ENCODE results near the gene OGFOD2.

Gene OGFOD2

DNA sequence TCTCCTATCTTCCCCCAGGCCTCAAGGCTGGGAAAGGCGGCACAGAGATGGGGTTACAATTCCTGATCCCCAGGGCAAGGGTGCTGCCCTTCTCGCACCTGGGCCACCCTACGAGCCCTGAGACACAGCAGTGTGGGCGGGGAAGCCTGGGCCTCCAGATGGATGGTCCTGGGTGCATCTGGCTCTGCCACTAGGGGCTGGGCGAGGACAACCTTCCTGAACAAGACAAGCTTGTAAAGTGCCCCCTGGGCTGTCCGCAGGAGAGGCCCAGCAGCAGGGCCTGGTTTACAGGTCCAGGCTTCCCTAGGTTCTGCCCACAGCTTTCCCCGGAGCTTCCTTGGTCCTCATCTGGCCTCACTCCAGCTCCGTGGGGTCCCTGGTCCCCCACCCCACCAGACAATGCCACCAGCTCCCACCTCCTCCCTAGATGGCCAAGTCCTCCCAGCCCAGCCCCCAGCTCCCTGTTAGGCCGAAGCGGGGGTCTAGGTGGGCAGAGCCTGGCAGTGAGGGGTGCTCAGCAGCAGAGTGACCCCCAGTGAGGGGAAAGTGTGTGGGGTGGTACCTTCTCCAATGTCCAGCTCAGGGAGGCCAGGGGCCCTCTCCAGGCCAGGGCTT, 14.3 kb downstream of the OGFOD2 start:
- no peak for DNase-seq

DNA sequence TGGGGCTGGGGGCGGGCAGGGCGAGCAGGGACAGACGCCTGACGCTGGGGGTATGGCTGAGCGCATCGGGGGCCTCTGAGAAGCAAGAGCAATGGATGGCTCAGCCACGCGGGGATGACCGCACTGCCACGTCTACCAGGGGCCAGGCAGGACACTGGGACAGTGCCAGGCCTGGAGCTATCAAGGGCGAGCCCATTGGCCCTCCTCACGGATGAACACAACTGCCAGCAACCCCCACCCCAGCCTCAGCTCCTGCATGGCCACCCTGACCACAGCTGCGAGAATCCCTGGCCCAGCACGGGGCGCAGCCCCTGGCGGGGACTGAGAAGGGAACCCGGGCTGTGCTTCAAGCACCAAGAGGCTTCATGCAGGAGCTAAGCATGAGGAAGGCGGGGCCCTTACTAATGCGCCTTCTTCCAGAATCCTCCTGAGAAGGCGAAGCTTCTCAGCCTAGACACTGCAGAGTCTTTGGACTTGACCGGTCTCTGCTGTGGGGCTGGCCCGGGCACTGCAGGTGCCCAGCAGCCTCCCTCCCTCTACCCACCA, 14.9 kb downstream of the OGFOD2 start:
- DNase-seq: no peak

DNA sequence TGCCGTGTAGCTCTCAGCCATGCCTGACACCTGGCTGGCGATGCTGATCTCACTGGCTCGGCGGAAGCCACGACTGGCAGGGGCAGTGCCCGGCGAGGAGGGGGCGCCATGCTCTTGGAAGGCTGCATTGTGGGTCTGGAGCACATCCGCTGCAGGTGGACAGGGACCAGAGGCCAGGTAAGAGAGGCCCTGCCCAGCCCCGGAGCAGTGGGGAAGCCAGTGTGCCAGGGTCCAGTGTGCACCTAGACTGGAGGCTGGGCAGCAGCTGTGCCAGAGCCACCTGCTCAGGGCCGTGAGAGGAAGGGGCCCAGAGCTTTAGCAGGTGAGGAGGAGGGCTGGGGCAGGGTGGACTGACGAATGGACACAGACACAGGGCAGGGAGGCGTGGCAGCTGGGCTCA, 15.5 kb downstream of the OGFOD2 start:
- no peak for DNase-seq

DNA sequence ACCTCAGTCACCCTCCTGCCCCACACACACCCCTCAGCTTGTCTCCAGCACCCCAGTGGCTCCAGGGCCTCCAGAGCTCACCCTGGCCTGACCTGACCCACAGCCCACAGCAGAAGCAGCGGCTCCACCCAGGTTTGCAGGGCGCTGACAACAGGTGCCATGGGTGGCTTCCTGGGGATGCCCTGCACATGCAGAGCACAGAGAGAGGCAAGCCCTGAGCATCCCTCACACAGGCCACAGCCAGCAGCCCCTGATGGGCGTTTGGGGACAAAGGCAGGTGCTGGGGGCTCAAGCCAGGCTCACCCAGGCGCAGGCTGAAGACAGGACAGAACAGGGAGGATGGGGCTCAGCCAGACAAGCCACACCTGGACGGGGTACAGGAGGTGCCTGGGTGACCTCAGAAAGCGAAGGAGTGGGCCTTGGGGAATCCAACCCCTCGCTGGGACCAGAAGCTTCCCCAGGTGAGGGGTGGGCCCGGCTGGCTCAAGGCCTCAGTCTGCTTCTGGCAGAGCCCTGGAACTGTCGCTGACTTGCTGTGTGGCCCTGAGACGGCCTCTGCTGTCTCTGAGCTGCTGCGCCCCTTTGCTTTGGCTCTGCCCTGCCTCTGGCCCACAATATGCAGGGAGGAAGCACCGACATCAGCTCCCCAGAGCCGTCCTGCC, 16.0 kb downstream of the OGFOD2 start:
- DNase-seq: no peak

DNA sequence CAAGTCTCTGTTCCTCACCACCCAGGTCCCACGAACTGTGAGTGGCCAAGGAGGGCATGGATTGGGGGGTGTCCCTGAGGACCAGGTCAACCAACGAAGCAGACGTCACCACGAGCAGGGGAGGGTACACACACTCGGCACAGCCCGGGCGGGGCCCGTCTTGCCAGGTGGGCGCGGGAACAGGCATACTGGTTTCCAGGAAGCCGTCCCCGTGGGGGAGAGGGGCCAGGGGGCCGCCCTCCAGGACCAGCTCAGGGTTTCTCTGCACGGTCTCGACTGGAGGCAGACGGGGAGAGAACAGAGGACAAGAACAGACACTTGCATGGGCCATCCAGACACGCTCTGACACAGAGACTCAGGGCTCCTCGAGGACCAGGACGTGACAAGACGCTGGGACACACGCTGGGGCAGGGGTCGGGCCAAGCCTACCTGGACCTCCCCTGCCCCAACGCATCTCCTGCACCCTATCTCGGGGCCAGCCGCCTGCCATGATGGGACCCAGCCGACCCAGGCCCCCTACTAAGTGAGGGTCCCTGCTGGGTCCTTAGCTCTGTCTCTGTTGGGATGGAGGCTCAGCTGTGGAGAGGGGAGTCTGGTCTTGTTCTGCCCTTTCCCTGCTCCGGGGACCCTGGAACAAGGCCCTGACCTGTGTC, 16.7 kb downstream of the OGFOD2 start:
- DNase-seq: no peak

DNA sequence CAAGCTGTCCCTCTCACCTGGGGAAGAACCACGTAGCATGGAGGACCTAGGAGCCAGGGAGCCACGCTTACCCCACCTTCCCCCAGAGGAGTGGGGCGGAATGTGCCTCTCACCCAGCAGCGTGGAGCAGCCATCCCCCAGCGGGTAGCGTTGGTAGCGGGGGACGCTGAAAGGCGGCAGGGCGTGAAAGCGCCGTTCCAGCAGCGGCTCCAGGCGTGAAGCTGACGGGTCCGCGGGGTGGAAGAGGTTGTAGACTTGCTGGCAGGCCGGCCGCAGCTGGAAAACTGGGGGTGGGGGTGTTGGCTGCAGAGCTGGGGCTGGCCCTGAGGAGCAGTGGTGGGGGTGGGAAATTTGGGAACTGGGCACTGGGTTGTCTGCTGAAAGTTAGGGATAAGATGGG, 17.3 kb downstream of the OGFOD2 start:
- no peak for DNase-seq

DNA sequence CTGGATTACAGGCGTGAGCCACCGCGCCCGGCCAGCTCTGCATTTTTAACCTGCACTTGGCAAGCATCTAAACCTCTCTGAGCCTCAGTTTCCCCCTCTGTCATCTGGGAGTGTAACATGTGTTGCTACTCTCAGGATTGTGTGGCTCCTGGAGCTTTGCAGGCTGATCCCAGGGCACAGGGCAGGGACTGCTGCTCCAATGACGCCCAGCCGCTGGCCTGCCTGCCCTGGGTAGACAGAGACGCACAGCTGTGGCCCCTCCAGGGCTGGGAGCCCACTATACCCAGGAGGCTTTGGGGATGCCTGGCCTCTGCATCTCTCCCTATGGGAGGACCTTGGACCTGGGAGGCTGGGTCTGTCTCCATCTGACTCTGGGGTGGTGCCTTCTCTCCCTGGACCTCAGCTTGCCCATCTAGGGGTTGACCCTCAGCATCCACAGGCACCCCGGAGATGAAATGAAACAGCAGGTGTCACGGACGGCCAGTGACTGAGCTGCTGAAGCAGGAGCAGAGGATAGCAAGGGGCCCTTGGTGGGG, 19.2 kb downstream of the OGFOD2 start:
- no peak for DNase-seq

DNA sequence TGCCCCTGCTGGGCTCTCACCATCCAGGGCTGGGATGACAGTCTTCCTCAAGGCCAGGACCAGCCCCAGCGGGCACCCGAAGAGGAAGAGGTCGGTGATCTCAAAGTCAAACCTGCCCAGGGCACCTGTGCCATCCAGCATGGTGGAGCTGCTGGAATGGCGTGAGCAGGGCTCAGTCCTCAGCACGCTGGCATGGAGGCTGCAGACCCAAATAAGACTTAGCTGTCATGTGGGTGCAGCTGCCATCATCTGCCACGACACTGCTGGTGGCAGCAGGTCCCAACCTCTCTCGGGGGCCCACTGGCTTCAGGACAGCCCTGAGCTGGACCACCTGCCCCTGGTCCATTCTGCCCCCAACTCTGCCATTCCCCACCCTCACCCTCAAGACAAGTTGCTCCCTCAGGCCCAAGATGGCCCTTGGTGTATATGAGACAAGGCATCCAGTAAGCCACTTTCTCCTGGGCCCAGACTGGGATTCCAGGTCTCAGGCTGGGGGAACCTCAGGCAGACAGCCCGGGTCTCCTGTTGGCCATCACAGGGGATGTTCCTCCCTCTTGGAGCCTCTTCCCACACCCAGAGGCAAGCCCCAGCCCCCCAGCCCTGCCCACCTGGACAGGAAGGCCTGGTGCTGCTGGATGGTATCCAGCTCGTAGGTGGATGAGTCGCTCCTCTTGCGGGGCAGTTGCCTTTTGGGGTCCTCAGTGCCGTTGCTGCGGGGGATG, 19.9 kb downstream of the OGFOD2 start:
- no peak for DNase-seq

DNA sequence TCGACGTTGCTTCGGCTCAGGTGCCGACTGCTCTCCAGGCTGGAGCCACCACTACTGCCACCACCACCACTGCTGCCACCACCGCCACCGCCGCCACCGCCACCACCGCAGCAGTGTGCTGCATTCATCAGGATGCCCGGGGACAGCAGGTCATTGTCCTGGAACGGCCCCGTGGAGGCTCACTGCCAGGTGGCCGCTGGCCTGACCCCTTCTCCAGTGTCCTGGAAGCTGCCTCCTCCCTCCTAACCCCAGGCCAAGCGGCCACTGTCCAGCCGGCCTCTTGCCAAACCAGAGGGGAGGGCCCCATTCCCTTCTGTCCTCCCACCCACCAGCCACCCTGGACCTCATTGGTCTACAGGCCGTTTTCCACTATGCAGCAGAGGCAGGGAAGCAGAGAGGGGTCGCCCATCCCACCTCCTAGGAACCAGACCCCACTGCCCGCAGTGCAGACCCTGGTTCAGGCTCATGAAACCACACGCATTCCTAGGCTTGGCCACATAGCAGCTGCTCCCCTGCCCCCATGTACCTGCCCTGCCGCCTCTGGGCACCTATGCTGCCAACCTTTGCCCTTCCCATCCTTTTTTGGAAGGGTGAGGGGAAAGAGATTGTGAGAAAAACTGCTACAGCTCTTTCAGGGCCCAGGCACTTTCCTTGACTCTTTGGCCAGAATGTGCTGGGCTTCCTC, 20.6 kb downstream of the OGFOD2 start:
- DNase-seq: no peak

DNA sequence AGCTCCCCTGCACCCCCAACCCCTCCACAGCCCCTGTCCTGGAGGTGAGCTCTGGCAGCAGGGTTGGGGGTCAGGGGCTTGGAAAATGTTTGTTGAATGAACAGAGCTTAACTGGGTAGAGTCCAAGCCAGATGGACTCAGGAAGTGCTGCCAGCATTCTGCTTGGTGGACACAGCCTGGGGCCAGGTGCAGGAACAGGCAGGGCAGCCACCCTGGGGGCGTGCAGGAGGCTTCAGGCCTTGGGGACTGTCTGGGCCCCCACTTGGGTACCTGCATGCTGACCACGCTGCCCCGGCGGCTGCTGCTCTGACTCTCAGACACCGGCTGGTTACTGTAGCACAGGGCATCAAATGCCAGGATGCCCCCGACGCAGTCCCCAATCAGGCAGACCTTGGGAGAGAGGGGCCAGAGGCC, 21.2 kb downstream of the OGFOD2 start:
- DNase-seq: no peak

DNA sequence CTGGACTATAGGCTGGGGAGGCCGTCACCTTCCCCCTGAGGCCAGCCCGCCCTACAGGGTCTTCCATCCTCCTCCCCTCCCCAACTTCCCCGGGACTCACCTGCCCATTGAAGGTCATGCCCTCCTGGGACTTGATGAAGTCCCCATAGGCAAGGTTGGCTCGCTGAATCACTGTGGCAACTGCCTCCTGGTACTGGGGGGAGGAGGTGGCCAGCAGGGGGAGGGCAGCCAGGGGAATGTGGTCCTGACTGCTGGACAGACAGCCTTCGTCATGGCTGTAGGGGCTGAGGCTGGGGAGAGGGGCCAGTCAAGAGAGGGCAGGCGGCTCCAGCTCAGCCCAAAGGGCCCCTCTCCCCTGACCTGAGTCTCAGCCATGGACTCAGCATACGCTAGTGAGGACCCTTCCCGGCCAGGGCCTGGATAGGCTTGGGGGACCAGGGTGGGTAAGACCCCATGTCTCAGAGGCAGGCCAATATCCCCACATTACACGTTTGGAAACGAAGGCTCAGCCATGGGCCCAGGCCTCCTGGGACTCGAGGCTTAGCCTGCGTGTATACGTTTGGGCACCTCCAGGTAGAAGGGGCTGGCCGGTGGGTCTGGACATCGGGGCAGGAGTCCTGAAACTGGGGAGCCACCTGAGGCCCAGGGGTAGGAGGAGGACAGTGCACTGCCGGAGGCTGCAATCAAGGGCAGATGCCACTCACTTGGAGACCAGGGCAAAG, 21.7 kb downstream of the OGFOD2 start:
- no peak for DNase-seq

DNA sequence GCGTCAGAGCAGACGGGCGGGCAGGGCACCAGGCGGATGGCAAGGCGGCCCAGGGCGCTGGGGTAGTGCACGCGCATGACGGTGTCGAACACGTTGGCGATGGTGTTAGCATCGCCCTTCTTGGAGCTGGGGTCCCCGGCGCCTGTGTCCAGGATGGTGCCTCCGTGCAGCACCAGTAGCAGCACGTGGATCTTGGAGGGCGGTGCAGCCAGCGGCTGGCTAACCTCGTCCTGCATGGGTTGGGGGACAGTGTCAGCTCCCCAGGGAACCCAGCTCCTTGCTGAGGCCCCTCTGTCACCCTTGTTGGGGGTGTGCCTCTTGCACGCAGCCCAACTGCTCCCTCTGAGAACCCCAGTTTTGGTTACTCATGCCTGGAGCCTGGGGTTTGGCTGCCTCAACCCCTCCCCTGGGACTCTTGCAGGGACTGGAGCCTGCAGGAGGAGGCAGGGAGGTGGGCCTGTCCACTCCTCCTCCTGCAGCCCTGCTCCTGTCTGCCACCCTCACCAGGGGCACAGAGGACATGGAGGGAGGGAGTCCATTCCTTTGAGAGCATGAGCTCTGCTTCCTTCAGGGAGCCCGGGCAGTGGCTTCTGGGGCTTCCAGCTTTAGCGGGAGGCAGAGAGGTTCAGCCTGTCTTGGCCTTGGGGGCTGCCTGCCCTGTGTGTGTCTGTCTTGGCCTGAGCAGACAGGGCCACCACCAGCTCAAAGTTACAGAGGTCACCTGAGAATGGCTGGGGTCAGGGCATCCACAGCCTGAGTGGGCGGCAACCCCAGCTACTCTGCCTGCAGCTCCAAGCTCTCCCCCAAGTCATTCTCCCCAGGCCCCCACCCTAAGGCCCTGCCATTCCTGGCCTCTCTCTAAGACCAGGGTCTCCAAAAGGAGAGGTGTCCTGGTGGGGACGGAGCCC, 22.6 kb downstream of the OGFOD2 start:
- no peak for DNase-seq

DNA sequence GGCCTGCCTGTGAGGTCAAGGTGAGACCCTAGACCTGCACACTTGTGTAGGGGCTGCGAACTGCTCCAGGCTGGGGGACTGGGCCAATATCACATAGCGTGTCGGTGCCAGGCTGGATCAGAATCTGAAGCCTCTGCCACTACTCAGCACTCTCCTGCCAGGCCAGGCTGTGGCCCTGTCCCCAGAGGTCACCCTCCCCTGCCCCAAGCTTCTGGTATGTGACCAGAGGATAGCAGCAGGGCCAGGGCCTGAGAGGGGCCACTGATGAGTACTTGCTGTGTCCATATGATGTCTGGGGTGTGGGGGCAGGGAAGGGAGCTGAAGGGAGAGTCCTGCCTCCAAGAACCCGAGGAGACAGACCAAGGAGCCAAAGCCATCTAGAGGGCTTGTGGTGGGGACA, 23.3 kb downstream of the OGFOD2 start:
- no peak for DNase-seq

DNA sequence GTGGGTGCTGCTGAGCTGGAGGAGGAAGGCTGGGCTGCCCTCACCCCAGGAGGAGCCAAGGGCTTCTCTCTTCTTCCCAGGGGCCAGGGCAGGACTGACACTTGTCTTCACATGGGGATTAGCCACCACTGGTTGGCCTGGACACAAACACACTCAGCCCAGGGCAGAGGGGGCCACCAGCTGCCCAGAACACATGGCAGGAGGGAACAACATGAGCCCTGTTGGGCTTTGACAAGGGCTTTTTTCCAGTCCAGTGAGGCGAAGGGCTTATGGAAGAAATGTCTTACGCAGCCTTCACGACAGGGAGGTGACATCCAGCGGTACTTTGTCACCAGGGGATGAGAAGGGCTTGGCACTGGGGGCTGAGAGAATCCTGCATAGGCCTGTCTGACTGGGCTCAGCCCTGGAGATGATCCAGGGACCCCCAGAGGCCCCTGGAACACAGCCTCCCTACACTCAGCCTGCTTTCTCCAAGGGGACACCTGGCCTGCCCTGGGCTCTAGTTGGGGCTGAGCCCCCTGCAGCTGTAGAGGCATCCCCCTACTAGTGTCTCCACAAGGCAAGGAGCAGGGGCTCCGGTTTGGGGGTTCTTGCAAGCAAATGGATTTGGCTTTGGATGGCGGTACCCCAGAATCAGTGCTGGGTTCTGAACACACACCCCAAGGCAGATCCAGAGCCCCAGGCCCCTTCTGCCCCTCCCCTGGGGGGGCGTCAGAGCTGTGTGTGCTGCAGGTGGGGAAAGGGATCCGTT, 24.3 kb downstream of the OGFOD2 start:
- DNase-seq: peak; percentile 45

DNA sequence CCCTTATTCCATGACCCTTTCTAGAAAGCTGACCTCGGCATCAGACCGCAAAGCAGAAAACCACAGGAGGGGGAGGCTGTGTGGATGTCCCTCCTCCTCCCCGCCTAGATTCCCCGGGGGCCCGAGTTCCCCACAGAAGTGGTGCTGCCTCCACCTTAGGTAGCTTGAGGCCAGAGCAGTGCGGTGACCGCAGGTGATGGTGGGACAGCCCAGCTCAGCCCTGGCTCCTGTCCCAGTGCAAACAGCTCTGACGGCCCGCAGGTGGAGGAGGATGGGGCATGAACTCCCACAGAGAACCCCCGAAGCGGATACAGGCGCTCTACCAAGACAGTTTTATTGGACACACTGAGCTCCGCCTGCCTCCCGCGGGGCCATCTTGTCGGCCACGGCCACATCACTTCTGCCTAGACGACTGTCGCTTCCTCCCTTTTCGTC, 25.0 kb downstream of the OGFOD2 start:
- no peak for DNase-seq

DNA sequence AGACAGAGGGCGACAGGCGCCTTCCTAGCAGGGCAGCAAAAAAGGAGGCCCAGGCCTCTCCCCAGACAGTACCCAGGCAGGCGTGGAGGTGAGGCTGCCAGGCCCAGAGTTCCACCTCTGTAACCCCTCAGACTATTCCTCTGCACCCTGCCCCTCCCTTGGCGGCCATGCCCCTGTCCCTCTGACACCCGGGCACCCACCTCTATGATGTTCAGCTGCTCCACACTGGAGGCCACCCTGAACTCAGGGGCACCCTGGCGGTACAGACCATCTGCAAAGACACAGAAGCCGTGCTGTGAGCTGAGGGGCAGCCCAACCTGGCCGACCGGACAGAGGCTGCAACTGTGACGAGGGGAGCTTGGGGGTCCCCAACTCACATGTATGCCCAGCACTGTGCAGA, 25.5 kb downstream of the OGFOD2 start:
- DNase-seq: no peak

DNA sequence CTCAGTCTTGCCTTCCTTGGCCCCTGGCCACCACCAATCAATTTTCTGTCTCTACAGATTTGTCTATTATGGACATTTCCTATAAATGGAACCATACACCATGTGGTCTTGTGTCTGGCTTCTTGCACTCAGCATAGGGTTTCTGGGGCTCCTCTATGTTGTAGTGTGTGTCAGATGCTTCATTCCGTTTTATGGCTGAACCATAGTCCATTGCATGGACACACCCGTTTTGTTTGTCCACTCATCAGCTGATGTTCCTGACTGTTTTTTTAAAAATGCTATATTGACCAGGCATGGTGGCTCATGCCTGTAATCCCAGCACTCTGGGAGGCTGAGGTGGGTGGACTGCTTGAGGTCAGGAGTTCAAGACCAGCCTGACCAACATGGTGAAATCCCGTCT, 26.4 kb downstream of the OGFOD2 start:
- no peak for DNase-seq

DNA sequence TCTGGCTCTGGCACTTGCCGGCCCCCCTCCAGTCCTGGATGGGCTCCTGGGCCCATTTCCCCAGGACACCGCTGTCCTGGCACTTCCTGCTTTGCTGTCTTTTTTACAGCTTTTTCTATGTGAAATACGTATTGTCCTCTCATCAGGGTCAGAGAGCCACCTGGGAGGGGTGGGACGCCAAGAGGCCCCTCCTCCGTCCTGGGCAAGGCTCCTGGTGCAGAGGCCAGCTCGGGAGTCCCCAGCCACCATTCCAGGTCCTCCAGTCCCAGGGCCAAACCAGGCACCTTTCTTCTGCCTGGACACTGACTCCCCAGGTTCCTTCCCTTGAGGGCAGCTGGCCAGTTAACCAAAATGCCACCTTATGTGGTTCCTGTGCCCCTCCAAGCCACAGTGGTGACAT, 28.2 kb downstream of the OGFOD2 start:
- no peak for DNase-seq

DNA sequence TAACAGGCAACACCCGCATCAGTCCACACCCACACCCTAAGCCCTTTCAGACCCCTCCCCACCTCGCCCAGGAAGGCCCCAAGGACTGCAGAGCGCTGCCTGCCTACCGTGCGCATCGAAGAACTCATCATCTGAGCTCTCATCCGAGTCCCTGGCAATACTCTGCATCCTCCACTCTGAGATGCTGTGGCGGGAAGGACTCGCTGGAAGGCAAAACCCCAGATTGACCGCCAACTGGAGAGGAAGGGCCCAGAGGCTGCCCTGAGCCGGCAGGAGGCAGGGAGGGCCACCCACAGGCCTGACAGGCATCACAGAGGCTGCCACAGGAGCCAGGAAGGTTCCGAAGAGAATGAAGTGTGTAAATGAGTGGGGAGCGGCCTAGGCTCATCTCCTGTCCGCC, 29.2 kb downstream of the OGFOD2 start:
- no peak for DNase-seq

DNA sequence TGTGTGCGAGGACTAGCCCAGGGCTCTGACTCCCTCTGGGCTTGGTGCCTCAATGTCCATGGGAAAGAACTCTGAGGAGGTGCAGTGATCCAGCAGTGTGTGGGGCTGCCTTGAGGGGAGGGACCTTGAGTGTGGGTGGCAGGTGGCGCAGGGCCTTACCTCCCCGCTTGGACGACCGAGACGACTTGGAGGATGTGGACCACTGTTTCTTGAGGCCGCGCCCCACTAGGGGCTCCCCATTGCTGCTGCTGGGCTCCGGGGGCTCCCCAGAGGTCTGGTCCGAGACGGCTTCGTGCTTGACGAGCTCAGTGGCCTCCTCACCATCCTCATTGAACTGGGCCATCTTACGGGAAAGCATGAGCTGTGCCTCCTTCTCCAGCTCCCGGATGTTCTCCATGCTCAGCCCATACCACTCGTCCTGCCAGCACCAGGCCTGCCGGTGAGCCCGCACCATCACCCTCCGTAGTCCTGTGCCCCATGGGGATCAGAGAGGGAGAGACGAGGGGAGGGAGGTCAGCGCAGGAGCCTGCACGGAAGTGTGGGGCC, 30.1 kb downstream of the OGFOD2 start:
- no peak for DNase-seq

All from midbrain (tissue), 1 donor.